Tibial artery (tissue), 4 donors: ENCODE data around the gene FAM151B.
A peak's percentile ranks its signal among the peaks of the same experiment; 100 is the strongest.

Experiments
- DNase-seq, 2 donors: peaks; one replicate each; pipeline ENCODE4 v3.0.0-alpha.2; 2019
- H3K27ac ChIP-seq, 2 donors: fragments of 200-600 bp; sonication (generic) in 1 of 2; 1 replicate in 1 of 2; 2 replicates in 1 of 2; pipeline ENCODE4 v1.5.1; 2018 to 2019; ENCODE audit warnings: mild to moderate bottlenecking in 1 of 2
- H3K27me3 ChIP-seq, 2 donors: fragments of 200-600 bp; sonication (generic) in 1 of 2; one replicate each; pipeline versions ENCODE4 v1.5.1 to v1.6.0; 2016 to 2019
- H3K36me3 ChIP-seq, 3 donors: fragments of 200-600 bp; sonication (generic) in 2 of 3; one replicate each; pipeline ENCODE4 v1.5.1; 2016 to 2019; ENCODE audit warnings: mild to moderate bottlenecking in 2 of 3
- H3K4me1 ChIP-seq, 4 donors: fragments of 200-600 bp; sonication (generic) in 2 of 4; 1 replicate in 3 of 4; 2 replicates in 1 of 4; pipeline ENCODE4 v1.5.1; 2016 to 2019
- H3K4me3 ChIP-seq, 2 donors: fragments of 200-600 bp; sonication (generic) in 1 of 2; 1 replicate in 1 of 2; 2 replicates in 1 of 2; pipeline ENCODE4 v1.5.1; 2018 to 2019; ENCODE audit warnings: mild to moderate bottlenecking in 2 of 2
- H3K9me3 ChIP-seq, 3 donors: fragments of 200-600 bp; sonication (generic) in 1 of 3; one replicate each; pipeline ENCODE4 v1.5.1; 2016 to 2019
- CTCF ChIP-seq, 2 experiments: fragments of 200-600 bp in 1 of 2; fragments of 450-650 bp in 1 of 2; IDR thresholded peaks; one replicate each; pipeline ENCODE4 v1.5.1; 2017 to 2019; ENCODE audit warnings: antibody characterized with exemption in 2 of 2, mild to moderate bottlenecking in 1 of 2, moderate library complexity in 1 of 2
- intact Hi-C: fragments of 100-400 bp; cut with DNase I; formaldehyde crosslinking; loops from one replicate; pipeline ENCODE4 v1.15.0; 2023; ENCODE audit warnings: low total_unique reads

FAM151B gene

GRCh38 chr5:80480354-80480753 is 7.5 kb upstream of the FAM151B start:
- intact Hi-C loops: loop anchor here (5.0 kb wide), 1 partner anchor 73 kb away; the partner anchor contains the start of gene ZFYVE16
- Histone ChIP-seq H3K4me3 (no peak overlapping the region), H3K27ac (no peak overlapping the region), H3K27me3 (no peaks in the 10 kb centered on the region), H3K9me3 (peaks cover 0 to 15% (median 10%) of the 10 kb centered on the region in 3 donors), H3K4me1 (no peaks in the 10 kb centered on the region), H3K36me3 (peaks cover 38 to 54% (median 39%) of the 10 kb centered on the region in 3 donors)
- no peak for DNase-seq
- TF ChIP-seq CTCF (IDR thresholded peaks at IDR 0.05): no peak

GRCh38 chr5:80481019-80481893 is 6.6 kb upstream of the FAM151B start:
- no peak for TF ChIP-seq CTCF (IDR thresholded peaks at IDR 0.05)
- DNase-seq: no peak
- Histone ChIP-seq H3K4me1 (no peaks in the 10 kb centered on the region), H3K4me3 (no peak overlapping the region), H3K9me3 (peaks cover 0 to 15% (median 10%) of the 10 kb centered on the region in 3 donors), H3K27ac (no peak overlapping the region), H3K27me3 (no peaks in the 10 kb centered on the region), H3K36me3 (peaks cover 31 to 45% (median 31%) of the 10 kb centered on the region in 3 donors)
- intact Hi-C loops: loop anchor here (5.0 kb wide), 1 partner anchor 74 kb away; the partner anchor contains the start of gene ZFYVE16

GRCh38 chr5:80482578-80482977 is 5.3 kb upstream of the FAM151B start:
- intact Hi-C loops: loop anchor here (5.0 kb wide), 1 partner anchor 75 kb away; the partner anchor contains the start of gene ZFYVE16
- peaks cover 24 to 37% (median 28%) of the 10 kb centered on the region in 3 donors for H3K36me3 ChIP-seq
- peaks cover 0 to 15% (median 10%) of the 10 kb centered on the region in 3 donors for H3K9me3 ChIP-seq
- peaks cover 0 to 7% (median 2%) of the 10 kb centered on the region in 4 donors for H3K4me1 ChIP-seq
- no peak overlapping the region for H3K4me3 ChIP-seq
- H3K27ac ChIP-seq: no peak overlapping the region
- no peak for DNase-seq
- no peaks in the 10 kb centered on the region for H3K27me3 ChIP-seq
- no peak for TF ChIP-seq CTCF (IDR thresholded peaks at IDR 0.05)

- H3K27ac ChIP-seq: no peak overlapping the region
- TF ChIP-seq CTCF (IDR thresholded peaks at IDR 0.05): no peak
- no peak overlapping the region for H3K4me3 ChIP-seq
- intact Hi-C loops: loop anchor here (5.0 kb wide), 1 partner anchor 76 kb away; the partner anchor contains the start of gene ZFYVE16
- H3K9me3 ChIP-seq: peaks cover 0 to 15% (median 10%) of the 10 kb centered on the region in 3 donors
- no peaks in the 10 kb centered on the region for H3K27me3 ChIP-seq
- H3K36me3 ChIP-seq: peaks cover 15 to 36% (median 28%) of the 10 kb centered on the region in 3 donors
- H3K4me1 ChIP-seq: peaks cover 0 to 7% (median 5%) of the 10 kb centered on the region in 4 donors
- no peak for DNase-seq
Measured at GRCh38 chr5:80483636-80484232, 4.2 kb upstream of the FAM151B start.

- no peaks in the 10 kb centered on the region for H3K27me3 ChIP-seq
- no peak for DNase-seq
- H3K27ac ChIP-seq: peak overlapping the region; percentile 65 to 66
- intact Hi-C loops: no loop called here
- no peak for TF ChIP-seq CTCF (IDR thresholded peaks at IDR 0.05)
- peak overlapping the region; percentile 65 to 87 for H3K4me3 ChIP-seq
- H3K9me3 ChIP-seq: peaks cover 0 to 10% (median 4%) of the 10 kb centered on the region in 3 donors
- peaks cover 0 to 7% (median 5%) of the 10 kb centered on the region in 4 donors for H3K4me1 ChIP-seq
- peaks cover 6 to 20% (median 7%) of the 10 kb centered on the region in 3 donors for H3K36me3 ChIP-seq
Measured at GRCh38 chr5:80487444-80487828, 464 bp upstream of the FAM151B start.
